H1 (cell line): ENCODE measurements around the gene CAMK2D. TPM values are rescaled to one million over a fixed set of nuclear protein-coding genes. Genes with fewer than 3 reads are reported as not detected.

Source experiments
- CHD1 ChIP-seq: IDR thresholded peaks from 2 replicates; pipeline ENCODE4 v1.6.1; 2012; ENCODE audit warnings: low read depth, low read length, improper control_type of control experiment
- SP2 ChIP-seq: IDR thresholded peaks from 2 replicates; pipeline ENCODE4 v1.6.1; 2012; ENCODE audit warnings: mild to moderate bottlenecking, low read length, inconsistent platforms
- polyA plus RNA-seq, 7 experiments: library from polyadenylated mRNA; depleted of rRNA in 3 of 7; stranded (reverse) in 5 of 7; unstranded in 2 of 7; fragments of >200 nt in 5 of 7; fragments of 200-250 nt in 2 of 7; gene quantifications; 1 replicate in 5 of 7; 2 replicates in 1 of 7; 4 replicates in 1 of 7; pipeline versions ENCODE4 v1.2.1 to v1.2.3, GENCODE V29; 2011 to 2013; ENCODE audit warnings: missing spikeins in 2 of 7, mixed read lengths in 2 of 7
- total RNA-seq: library from RNA; stranded (reverse); fragmentation: NEBNext Ultra II Directional; extraction: Animal tissue kit (Norgen Biotek cat#: 25700); gene quantifications from 2 replicates; pipeline ENCODE4 v1.2.1, GENCODE V29; 2021
- TF ChIP-seq, protein P1 (sequence below): fragments of 300-600 bp; sonication (generic); IDR thresholded peaks from 2 replicates; pipeline ENCODE4 v1.7.1; 2012; ENCODE audit warnings: low read length, moderate library complexity, mild to moderate bottlenecking, inconsistent platforms; ENCODE audit not compliant: insufficient replicate concordance

CAMK2D gene
- total and polyA plus RNA-seq, 2 of the 8 experiments (the other 6 are each of a cell fraction or from before 2014, with no cell fraction given): 3.2 to 7.0 TPM

- TF ChIP-seq, protein P1, sequence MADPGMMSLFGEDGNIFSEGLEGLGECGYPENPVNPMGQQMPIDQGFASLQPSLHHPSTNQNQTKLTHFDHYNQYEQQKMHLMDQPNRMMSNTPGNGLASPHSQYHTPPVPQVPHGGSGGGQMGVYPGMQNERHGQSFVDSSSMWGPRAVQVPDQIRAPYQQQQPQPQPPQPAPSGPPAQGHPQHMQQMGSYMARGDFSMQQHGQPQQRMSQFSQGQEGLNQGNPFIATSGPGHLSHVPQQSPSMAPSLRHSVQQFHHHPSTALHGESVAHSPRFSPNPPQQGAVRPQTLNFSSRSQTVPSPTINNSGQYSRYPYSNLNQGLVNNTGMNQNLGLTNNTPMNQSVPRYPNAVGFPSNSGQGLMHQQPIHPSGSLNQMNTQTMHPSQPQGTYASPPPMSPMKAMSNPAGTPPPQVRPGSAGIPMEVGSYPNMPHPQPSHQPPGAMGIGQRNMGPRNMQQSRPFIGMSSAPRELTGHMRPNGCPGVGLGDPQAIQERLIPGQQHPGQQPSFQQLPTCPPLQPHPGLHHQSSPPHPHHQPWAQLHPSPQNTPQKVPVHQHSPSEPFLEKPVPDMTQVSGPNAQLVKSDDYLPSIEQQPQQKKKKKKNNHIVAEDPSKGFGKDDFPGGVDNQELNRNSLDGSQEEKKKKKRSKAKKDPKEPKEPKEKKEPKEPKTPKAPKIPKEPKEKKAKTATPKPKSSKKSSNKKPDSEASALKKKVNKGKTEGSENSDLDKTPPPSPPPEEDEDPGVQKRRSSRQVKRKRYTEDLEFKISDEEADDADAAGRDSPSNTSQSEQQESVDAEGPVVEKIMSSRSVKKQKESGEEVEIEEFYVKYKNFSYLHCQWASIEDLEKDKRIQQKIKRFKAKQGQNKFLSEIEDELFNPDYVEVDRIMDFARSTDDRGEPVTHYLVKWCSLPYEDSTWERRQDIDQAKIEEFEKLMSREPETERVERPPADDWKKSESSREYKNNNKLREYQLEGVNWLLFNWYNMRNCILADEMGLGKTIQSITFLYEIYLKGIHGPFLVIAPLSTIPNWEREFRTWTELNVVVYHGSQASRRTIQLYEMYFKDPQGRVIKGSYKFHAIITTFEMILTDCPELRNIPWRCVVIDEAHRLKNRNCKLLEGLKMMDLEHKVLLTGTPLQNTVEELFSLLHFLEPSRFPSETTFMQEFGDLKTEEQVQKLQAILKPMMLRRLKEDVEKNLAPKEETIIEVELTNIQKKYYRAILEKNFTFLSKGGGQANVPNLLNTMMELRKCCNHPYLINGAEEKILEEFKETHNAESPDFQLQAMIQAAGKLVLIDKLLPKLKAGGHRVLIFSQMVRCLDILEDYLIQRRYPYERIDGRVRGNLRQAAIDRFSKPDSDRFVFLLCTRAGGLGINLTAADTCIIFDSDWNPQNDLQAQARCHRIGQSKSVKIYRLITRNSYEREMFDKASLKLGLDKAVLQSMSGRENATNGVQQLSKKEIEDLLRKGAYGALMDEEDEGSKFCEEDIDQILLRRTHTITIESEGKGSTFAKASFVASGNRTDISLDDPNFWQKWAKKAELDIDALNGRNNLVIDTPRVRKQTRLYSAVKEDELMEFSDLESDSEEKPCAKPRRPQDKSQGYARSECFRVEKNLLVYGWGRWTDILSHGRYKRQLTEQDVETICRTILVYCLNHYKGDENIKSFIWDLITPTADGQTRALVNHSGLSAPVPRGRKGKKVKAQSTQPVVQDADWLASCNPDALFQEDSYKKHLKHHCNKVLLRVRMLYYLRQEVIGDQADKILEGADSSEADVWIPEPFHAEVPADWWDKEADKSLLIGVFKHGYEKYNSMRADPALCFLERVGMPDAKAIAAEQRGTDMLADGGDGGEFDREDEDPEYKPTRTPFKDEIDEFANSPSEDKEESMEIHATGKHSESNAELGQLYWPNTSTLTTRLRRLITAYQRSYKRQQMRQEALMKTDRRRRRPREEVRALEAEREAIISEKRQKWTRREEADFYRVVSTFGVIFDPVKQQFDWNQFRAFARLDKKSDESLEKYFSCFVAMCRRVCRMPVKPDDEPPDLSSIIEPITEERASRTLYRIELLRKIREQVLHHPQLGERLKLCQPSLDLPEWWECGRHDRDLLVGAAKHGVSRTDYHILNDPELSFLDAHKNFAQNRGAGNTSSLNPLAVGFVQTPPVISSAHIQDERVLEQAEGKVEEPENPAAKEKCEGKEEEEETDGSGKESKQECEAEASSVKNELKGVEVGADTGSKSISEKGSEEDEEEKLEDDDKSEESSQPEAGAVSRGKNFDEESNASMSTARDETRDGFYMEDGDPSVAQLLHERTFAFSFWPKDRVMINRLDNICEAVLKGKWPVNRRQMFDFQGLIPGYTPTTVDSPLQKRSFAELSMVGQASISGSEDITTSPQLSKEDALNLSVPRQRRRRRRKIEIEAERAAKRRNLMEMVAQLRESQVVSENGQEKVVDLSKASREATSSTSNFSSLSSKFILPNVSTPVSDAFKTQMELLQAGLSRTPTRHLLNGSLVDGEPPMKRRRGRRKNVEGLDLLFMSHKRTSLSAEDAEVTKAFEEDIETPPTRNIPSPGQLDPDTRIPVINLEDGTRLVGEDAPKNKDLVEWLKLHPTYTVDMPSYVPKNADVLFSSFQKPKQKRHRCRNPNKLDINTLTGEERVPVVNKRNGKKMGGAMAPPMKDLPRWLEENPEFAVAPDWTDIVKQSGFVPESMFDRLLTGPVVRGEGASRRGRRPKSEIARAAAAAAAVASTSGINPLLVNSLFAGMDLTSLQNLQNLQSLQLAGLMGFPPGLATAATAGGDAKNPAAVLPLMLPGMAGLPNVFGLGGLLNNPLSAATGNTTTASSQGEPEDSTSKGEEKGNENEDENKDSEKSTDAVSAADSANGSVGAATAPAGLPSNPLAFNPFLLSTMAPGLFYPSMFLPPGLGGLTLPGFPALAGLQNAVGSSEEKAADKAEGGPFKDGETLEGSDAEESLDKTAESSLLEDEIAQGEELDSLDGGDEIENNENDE: no peak
- TF ChIP-seq SP2: no peak
- TF ChIP-seq CHD1: no peak
- TF ChIP-seq, all 59 proteins: peak for 0
Measured at GRCh38 chr4:113633467-113633866, 128.1 kb downstream of the CAMK2D start (continued).
